AG10803 (cell line): ENCODE data around the gene ADAMTS2.

Experiments used
- DNase-seq: peaks from one replicate; pipeline ENCODE4 v3.0.0; 2010; ENCODE audit warnings: low read depth
- H3K4me3 ChIP-seq: 2 replicates; pipeline ENCODE4 v1.5.1; 2011; ENCODE audit warnings: mild to moderate bottlenecking, low read length, control low read depth
- CTCF ChIP-seq: conservative IDR thresholded peaks from 2 replicates; pipeline ENCODE4 v1.5.1; 2011; ENCODE audit warnings: mild to moderate bottlenecking, low read length, control low read depth, inconsistent platforms

The ADAMTS2 gene

GRCh38 chr5:179118756-179119414, 226.4 kb downstream of the ADAMTS2 start:
- H3K4me3 ChIP-seq: no peak overlapping the region
- TF ChIP-seq CTCF: no peak
- no peak for DNase-seq

- H3K4me3 ChIP-seq: no peak overlapping the region
- no peak for DNase-seq
- TF ChIP-seq CTCF: no peak
Measured at GRCh38 chr5:179118338-179118737, 226.9 kb downstream of the ADAMTS2 start.

GRCh38 chr5:179115845-179116524, 229.3 kb downstream of the ADAMTS2 start:
- TF ChIP-seq CTCF: no peak
- H3K4me3 ChIP-seq: no peak overlapping the region
- DNase-seq: no peak

- H3K4me3 ChIP-seq: no peak overlapping the region
- TF ChIP-seq CTCF: no peak
- no peak for DNase-seq
Measured at GRCh38 chr5:179115307-179115706, 230.0 kb downstream of the ADAMTS2 start.

- TF ChIP-seq CTCF: no peak
- H3K4me3 ChIP-seq: no peak overlapping the region
- DNase-seq: no peak
Measured at GRCh38 chr5:179114756-179115155, 230.5 kb downstream of the ADAMTS2 start.

GRCh38 chr5:179113945-179114641, 231.2 kb downstream of the ADAMTS2 start:
- no peak for TF ChIP-seq CTCF
- no peak overlapping the region for H3K4me3 ChIP-seq
- DNase-seq: no peak
